Measurements from ENCODE around the gene SELENOF.
"Not testable (repeated sequence)": the region's sequence is repeated elsewhere in the genome, so short reads cannot be mapped to it uniquely, and the experiment has no call there.

SELENOF gene

DNA sequence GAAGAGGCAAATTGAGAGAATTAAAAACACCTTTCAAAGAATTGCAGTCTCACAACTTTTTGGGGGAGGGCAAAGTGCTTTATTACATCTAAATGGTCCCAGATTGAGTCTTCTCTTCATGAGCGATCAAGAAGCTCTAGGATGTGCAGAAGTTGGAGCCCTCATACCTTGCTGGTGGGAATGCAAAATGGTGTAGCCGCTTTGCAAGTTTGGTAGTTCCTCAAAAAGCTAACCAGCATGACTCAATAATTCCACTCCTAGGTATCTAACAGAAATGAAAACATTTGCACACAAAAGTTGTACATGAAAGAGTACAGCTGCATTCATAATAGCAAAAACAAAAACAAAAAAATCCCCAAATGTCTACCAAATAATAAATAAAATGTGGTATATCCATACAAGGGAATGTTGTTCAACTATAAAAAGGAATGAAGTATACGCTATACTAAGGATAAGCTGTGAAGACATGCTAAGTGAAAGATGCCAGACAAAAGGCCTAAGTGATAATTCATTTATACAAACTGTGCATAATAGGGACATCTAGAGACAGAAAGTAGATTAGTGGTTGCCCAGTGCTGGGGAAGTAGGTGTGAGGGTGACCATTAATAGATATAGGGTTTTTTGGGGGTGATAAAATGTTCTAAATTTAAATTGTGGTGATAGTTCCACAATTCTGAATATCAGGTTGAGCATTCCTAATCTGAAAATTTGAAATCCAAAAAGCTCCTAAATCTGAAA lies 55.2 kb downstream of the SELENOF start:
- DNase-seq (ENCODE audit: low spot score) = no peak

DNA sequence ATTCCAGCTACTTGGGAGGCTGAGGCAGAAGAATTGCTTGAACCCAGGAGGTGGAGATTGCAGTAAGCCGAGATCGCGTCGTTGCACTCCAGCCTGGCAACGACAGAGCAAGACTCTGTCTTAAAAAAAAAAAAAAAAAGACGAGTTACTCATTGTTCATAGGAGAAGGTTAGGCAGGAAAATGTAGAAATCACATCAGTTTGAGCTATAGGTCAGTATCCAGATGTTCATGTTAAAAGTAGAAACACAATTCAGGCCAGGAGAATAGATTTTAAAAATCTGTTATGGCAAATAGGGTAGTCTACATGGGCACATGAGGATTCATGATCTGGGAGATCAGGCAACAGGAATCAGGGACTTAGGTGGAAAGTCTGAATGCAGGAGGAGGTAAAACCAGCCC lies 57.7 kb downstream of the SELENOF start:
- no peak for DNase-seq (ENCODE audit: low spot score)

DNA sequence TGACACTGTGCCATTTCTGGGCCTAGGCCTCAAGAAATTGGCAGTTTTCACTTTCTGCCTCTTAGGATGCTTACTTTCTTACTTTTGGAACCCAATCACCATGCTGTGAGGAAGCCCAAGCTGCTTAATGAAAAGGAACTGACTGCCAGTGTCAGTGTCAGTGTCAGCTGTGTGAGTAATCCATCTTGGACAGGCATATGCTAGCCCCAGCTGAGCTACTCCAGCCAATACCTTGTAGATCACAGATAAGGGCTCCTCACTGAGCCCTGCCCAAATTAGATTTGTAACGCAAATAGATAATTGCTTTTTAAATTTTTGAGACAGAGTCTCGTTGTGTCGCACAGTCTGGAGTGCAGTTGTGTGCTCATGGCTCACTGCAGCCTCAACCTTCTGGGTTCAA lies 59.6 kb downstream of the SELENOF start:
- DNase-seq (ENCODE audit: low spot score) = no peak

DNA sequence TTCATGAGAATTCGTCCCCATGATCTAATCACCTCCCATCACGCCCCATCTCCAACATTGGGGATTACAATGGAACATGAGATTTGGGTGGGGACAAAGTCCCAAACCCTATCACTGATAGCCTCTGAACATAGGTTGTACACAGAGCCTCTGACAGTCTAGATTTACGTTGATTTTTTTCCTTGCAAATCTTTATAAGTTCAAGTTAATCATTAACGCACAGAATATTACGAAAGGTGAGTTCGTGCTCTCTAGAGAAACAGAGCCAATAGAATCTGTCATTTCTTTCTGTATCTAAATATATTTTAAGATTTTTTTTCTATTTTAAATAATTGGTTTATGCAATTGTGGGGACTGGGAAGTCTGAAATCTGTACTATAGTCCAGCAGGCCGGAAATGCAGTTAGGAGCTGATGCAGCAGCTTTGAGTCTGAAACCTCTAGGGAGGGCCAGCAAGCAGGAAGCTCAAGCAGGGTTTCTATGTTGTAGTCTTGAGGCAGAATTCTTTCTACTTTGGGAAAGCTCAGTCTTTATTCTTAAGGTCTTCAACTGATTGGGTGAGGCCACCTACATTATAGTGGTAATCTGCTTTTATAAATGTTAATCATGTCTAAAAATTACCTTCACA lies 61.0 kb downstream of the SELENOF start:
- no peak for DNase-seq (ENCODE audit: low spot score)

DNA sequence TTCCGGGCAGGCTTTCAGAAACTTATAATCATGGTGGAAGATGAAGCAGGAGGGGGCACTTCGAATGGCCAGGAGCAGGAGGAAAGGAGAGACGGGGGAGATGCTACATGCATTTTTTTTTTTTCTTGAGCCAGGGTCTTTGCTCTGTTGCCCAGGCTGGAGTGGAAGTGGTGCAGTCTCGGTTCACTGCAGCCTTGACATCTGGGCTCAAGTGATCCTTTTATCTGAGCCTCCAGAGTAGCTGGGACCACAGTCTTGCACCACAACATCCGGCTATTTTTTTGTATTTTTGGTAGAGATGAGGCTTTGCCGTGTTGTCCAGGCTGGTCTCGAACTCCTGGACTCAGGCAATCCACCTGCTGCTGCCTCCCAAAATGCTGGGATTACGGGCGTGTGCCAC lies 61.6 kb downstream of the SELENOF start:
- DNase-seq (ENCODE audit: low spot score) = no peak

DNA sequence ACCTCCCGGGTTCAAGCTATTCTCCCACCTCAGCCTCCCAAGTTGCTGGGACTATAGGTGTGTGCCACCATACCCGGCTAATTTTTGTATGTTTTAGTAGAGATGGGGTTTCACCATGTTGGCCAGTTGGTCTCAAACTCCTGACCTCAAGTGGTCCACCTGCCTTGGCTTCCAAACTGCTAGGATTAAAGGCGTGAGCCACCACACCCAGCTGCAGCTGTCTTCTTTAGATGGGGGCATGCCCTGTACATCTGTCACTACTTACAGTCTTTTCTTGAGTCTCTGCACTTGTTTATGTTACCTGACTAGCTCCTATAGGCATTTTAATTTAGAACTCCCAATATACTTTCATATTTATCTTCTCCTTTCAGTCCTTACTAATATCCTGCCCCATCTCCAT lies 64.2 kb downstream of the SELENOF start:
- DNase-seq (ENCODE audit: low spot score) = no peak

DNA sequence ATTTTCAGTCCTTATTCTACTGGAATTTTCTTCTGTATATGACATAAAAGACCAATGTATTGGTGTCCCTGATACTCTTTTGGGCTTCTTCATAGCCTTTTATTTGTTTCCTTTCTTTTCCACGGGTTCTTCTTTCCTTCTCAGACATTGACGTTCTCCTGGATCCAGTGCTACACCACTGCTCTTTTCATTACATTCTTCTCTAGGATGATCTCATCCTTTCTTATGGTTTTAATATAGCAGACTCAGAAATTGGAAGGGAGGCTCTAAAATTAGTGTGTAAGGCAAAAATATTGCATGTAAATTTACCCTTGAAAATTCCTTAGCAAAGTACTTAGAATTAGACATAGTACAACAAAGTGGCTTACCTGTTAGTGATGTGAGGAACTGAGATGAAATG lies 65.3 kb downstream of the SELENOF start:
- DNase-seq (ENCODE audit: low spot score) = no peak

DNA sequence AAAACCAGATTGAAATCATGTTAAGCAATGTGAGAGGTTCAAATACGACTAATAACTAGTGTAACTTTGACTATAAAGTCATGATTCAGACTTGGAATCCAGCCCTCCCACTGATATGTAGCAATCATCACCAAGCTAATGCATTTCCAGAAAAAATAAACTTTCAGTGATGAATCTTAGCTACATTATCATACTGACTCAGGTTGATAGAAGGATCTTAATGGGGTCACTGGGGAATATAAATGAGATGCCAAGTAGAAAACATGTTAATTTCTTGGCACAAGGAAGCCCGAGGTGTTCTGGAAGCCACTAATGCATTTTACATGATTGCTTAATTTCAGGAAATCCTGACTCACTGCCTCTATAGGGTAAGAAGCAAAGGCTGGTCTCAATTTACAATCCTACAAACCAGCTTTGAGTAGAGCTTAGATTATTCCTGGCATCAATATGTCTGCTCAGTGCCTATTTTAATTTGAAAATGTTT lies 67.7 kb downstream of the SELENOF start:
- no peak for DNase-seq (ENCODE audit: low spot score)

DNA sequence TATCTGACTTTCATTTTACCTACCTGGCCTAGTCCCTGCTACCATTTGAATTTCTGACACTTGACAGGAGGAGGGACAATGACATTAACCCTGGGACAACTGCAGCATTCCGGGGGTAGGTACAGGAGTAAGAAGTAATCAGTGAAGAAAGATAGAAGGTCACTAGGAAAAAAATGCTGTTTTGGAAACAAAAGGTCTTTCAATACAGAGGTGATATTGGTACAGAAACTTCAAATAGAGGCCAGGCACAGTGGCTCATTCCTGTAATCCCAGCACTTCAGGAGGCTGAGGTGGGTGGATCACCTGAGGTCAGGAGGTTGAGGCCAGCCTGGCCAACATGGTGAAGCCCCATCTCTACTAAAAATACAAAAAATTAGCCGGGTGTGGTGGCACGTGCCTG lies 68.4 kb downstream of the SELENOF start:
- no peak for DNase-seq (ENCODE audit: low spot score)

DNA sequence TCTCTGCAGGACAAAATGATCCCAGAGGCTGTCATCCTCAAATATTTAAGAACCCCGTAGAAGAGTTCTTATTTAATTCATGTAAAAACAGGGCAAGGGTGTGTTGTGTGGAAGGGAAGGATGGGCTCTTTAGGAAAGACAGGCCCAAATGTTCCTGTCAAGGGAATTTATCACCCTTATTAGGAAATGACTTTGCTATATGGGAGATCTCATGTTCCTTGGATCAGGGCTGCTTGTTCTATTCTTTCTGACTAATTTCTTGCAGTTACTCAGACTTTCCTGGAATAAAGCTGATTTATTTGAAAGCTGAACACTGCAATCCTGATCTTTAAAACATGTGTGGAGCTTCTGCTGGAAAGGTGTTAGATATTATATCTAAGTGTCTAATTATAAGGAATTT lies 72.8 kb downstream of the SELENOF start:
- DNase-seq (ENCODE audit: low spot score) = no peak

DNA sequence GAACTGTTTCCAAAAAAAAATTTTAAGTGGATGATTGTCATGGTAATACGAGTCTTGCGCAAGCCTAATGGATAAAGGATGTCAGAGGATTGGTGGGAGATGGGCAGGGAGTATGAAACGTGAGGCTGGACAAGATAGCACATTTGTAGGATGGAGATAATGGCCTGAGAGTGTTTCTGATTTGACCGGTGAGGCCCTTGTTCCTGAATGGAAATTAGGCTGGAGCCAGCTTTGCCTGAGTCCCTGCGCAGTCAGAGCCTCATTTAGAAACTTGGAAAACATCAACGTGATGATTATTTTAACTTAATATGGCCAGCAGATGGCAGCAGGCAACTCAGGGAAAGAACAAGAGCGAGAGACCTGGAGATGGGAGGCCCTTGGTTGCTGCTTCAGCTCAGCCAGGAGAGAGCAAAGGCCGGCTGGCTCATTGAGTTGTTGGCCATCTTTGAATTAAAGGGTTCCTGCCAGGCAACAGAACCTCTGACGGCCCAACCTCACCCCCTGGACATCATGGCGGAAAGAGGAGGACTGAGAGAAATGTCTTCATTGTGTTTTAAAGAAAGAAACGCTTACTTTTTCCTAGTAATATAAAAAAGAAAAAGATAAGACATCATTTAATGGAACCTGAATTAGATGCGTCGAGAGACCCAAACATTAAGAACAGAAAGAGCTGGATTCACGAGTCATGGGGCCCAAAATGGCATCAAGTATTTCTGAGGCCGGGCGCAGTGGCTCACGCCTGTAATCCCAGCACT lies 80.3 kb downstream of the SELENOF start:
- peak; percentile 70 for DNase-seq (ENCODE audit: low spot score)

DNA sequence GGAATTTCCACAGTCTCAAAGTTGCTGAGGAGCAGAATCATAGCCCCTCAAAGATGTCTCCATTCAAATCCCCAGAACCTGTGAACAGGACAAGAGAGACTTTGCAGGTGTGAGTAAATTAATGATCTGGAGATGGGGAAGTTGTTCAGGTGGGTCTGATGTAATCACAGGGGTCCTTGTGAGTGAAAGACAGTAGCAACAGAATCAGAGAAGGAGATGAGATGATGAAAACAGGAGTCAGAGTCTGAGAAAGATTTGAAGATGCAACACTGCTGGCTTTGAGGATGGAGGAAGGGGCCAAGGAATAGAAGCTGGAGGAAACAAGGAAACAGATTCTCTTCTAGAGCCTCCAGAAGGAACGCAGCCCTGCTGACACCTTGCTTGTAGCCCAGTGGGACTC lies 81.5 kb downstream of the SELENOF start:
- no peak for DNase-seq (ENCODE audit: low spot score)

DNA sequence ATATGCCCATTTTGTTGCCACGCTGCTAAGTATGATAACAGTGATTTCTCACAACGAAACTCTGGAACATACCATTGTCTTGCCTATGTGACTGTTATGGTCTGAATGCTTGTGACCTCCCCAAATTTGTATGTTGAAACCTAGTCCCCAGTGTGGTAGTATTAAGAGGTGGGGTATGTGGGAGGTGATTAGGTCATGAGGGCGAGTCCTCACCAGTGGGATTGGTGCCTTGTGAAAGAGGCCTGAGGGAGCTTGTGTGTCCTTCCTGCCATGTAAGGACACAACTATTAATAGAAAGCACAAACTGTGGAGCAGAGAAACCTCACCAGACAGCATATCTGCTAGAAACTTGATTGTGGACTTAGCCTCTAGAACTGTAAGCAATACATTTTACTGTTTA lies 84.6 kb downstream of the SELENOF start:
- no peak for DNase-seq (ENCODE audit: low spot score)

DNA sequence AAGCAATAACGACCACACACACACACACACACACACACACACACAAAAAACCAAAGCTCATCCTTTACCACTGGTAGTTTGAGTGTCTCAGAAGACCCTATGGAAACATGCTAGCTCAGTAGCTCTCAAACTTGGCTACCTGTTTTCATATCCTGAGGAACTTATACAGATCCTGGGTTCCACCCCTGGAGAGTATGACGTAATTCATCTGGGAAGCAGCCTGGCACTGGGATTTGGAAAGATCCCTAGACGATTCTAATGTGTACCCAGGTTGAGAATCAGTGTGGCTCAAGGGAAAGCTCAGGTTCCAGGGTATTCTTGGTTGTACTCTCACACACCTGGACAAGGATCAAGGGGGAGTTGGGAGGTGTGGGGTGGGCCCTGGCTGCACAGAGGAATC lies 85.9 kb downstream of the SELENOF start:
- DNase-seq (ENCODE audit: low spot score) = no peak

DNA sequence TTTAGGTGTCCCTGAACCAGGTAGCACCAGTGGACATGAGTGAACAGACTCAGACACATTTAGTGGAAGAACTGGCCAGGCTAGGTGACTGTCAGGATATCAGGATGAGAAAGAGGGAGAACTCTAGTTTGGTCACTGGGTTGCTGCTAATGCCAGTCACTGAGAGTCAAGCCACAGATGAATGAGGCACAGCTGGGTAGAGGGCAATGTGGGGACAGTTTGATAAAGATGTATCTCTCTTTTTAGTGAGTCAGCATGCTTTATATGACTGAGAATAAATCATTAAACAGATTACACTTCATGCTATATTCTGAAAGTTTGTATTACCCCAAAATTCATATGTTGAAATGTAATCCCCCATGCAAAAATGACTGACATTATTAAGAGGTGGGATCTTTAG lies 87.1 kb downstream of the SELENOF start:
- no peak for DNase-seq (ENCODE audit: low spot score)

DNA sequence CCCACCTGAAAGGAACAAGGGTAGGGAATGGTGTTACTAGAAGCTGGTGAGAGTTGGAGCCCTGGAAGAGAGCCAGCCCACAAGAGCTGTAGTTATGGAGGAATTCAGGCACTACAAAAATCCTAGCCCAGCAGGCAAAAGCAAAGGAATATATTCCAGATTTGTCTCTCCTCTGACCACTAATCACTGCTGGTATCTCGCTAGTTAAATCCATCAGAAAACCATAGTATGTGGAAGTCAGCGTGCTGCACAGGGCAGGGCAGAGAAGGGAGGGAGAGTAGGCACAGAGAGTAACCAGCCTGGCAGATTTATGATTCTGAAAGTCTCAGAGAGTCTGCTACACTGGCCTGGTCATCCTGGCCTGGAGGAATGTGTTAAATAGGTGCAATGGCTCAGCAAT lies 88.6 kb downstream of the SELENOF start:
- no peak for DNase-seq (ENCODE audit: low spot score)

DNA sequence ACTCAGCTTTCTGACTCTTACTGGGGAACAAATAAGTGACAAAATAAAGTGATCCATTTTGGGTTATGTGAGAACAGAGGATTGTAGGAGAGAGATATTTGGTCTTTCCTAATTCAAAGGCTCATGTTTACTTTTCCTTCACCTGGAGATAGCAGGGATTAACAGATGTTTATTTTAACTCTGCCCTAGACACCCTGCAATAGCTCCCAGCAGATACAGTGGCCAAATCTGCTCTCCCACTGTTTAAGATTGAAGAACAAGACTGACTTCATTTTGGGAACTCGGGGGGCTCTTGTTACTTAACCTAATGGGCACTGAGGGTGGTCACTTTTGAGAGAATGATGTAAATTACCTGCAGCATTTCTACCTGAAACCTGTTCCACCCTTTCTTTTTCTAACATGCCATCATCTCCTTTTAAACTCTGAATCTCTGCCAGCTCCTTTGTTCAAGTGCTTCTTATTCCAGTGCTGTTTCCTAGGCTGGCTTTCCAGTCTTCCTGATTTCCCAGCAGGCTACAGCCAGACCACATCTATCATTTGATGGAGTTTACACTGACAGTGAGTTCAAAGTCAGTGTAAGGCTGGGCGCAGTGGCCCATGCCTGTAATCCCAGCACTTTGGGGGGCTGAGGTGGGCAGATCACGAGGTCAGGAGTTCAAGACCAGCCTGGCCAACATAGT lies 90.0 kb downstream of the SELENOF start:
- DNase-seq (ENCODE audit: low spot score) = no peak

DNA sequence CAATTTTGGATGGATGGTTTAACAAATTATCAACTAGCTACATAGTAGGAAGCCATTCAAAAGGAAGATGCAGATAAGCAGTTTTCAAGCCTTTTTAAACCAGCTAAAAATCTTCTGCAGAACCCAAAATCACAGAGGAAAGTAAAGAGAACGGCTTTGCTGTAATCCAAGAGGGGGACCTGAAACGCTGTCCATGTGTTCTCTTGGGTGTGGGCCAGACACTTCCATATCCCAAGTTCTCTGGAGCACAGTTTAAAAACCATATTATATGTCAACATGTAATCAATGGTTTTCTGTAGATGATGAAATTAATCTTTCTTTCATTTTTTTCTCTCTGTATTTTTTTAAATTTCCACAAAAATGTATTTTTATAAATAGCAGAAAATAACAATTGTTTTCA lies 90.5 kb downstream of the SELENOF start:
- DNase-seq (ENCODE audit: low spot score) = no peak

DNA sequence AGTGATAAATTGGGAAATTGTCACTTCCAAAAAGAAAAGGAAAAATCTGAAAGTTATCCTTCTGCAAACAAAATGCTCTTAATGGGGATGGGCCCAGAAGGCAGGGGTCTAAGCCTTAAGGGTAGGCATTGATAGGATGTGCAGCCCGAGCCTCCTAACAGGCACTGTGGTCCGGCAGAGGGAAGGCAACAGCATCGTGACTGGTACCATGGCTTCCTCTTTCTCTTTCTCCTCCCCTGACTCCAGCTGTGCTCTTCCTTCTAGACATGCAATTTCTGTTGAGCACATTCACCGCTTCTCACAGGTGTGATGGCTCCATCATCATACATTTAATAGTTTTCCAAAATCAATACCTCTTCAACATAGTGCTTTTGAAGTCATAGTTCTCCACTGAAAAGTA lies 91.5 kb downstream of the SELENOF start:
- DNase-seq (ENCODE audit: low spot score) = no peak

DNA sequence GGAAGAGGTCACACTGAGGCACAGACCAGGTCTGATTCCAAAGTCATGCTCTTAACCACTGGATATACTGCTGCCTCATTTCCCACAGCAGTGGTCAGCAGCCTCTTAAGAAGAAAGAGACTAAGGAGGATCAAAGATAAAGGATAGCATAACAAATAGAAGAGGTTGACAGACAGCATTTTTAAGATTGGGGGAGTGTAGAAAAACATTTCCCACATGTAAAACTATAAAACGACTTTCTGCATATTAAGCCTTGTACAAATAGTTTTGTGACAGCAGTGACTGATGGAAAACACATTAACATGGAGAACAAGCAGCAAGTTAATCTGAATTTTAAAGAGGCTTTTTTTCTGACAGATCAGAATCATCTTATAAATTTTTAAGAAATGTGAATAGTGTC lies 92.0 kb downstream of the SELENOF start:
- no peak for DNase-seq (ENCODE audit: low spot score)

DNA sequence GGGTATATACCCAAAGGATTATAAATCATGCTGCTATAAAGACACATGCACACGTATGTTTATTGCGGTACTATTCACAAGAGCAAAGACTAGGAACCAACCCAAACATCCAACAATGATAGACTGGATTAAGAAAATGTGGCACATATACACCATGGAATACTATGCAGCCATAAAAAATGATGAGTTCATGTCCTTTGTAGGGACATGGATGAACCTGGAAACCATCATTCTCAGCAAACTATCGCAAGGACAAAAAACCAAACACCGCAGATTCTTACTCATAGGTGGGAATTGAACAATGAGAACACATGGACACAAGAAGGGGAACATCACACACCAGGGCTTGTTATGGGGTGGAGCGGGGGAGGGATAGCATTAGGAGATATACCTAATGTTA lies 94.0 kb downstream of the SELENOF start:
- not testable (repeated sequence) for DNase-seq (ENCODE audit: low spot score)

DNA sequence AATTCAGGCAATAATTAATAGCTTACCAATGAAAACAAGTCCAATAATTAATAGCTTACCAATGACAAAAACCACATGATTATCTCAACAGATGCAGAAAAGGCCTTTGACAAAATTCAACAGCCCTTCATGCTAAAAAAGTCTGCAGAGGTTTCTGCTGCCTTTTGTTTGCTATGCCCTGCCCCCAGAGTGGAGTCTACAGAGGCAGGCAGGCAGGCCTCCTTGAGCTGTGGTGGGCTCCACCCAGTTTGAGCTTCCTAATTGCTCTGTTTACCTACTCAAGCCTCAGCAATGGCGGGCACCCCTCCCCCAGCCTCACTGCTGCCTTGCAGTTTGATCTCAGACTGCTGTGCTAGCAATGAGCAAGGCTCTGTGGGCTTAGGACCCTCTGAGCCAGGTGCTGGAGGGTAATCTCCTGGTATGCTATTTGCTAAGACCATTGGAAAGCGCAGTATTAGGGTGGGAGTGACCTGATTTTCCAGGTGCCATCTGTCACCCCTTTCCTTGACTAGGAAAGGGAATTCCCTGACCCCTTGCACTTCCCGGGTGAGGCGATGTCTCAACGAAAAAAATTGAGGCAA lies 96.6 kb downstream of the SELENOF start:
- DNase-seq (ENCODE audit: low spot score) = not testable (repeated sequence)
